HEK293 (cell line): ENCODE data around the gene ALDH7A1.

Source experiments
- CTCF ChIA-PET: fragments of 350-600 bp; formaldehyde crosslinking; extraction: SDS; loops from one replicate; lab custom pipeline; 2021; ENCODE audit warnings: antibody characterized with exemption; lab: Yijun Ruan, JAX
- POLR2A ChIA-PET: fragments of 300-600 bp; formaldehyde crosslinking; extraction: SDS; loops from one replicate; lab custom pipeline; 2020; ENCODE audit warnings: antibody characterized with exemption, inconsistent platforms; lab: Yijun Ruan, JAX
- H3K27ac ChIP-seq: fragments of 200-500 bp; sonication (Bioruptor generic); 2 replicates; pipeline ENCODE4 v1.5.1; 2014; ENCODE audit warnings: low read depth, low read length, control low read depth, inconsistent platforms; ENCODE audit errors: extremely low read depth
- H3K36me3 ChIP-seq, 2 experiments: fragments of 200-500 bp in 1 of 2; sonication (Bioruptor generic) in 1 of 2; 1 replicate in 1 of 2; 2 replicates in 1 of 2; pipeline ENCODE4 v1.5.1; 2014 to 2017; ENCODE audit warnings: inconsistent platforms in 2 of 2, low read length in 2 of 2; ENCODE audit not compliant: control insufficient read depth in 2 of 2, insufficient read depth in 1 of 2
- H3K4me1 ChIP-seq: fragments of 200-500 bp; sonication (Bioruptor generic); 2 replicates; pipeline ENCODE4 v1.5.1; 2014; ENCODE audit warnings: mild to moderate bottlenecking, low read length, inconsistent platforms; ENCODE audit not compliant: control insufficient read depth, insufficient read depth
- H3K4me3 ChIP-seq: 2 replicates; pipeline ENCODE4 v1.5.1; 2011; ENCODE audit warnings: low read depth, mild to moderate bottlenecking, control low read depth, low read length, moderate library complexity
- H3K9me3 ChIP-seq: fragments of 200-500 bp; sonication (Bioruptor generic); 2 replicates; pipeline ENCODE4 v1.5.1; 2014; ENCODE audit warnings: low read depth, low read length, inconsistent platforms; ENCODE audit not compliant: control insufficient read depth, insufficient read depth
- EGR2 ChIP-seq: fragments of 450-650 bp; formaldehyde crosslinking; IDR thresholded peaks from 2 replicates; pipeline ENCODE4 v1.5.1; 2016; ENCODE audit warnings: low read depth, missing biosample characterization, missing genetic modification characterization
- KLF9 ChIP-seq: fragments of 450-650 bp; formaldehyde crosslinking; IDR thresholded peaks from 2 replicates; pipeline ENCODE4 v1.5.1; 2016; ENCODE audit warnings: missing biosample characterization, missing genetic modification characterization, low read depth
- SCRT2 ChIP-seq: fragments of 450-650 bp; formaldehyde crosslinking; IDR thresholded peaks from 2 replicates; pipeline ENCODE4 v1.5.1; 2016; ENCODE audit warnings: missing biosample characterization, missing genetic modification characterization
- SETDB1 ChIP-seq: IDR thresholded peaks from one replicate; pipeline ENCODE4 v1.6.1; 2017; ENCODE audit warnings: mild to moderate bottlenecking, low read length, moderate library complexity, mixed read lengths; ENCODE audit not compliant: insufficient read length
- ZNF510 ChIP-seq: fragments of 450-650 bp; formaldehyde crosslinking; IDR thresholded peaks from 2 replicates; pipeline ENCODE4 v1.5.1; 2018; ENCODE audit warnings: mild to moderate bottlenecking, missing genetic modification characterization, missing biosample characterization; ENCODE audit not compliant: insufficient replicate concordance
- TF ChIP-seq, protein P1 (sequence below): fragments of 450-650 bp; formaldehyde crosslinking; IDR thresholded peaks from 2 replicates; pipeline ENCODE4 v1.5.1; 2016; ENCODE audit warnings: missing biosample characterization, missing genetic modification characterization
- TF ChIP-seq, protein P2 (sequence below): fragments of 450-650 bp; formaldehyde crosslinking; IDR thresholded peaks from 2 replicates; pipeline ENCODE4 v1.5.1; 2017; ENCODE audit warnings: missing biosample characterization, missing genetic modification characterization
- TF ChIP-seq, protein P3 (sequence below): fragments of 450-650 bp; formaldehyde crosslinking; IDR thresholded peaks from 2 replicates; pipeline ENCODE4 v1.5.1; 2017; ENCODE audit warnings: missing biosample characterization, mild to moderate bottlenecking, missing genetic modification characterization, moderate library complexity
- TF ChIP-seq, protein P4 (sequence below): fragments of 450-650 bp; formaldehyde crosslinking; conservative IDR thresholded peaks from 2 replicates; pipeline ENCODE4 v1.5.1; 2016; ENCODE audit warnings: low read depth, missing biosample characterization, missing genetic modification characterization

The ALDH7A1 gene

DNA sequence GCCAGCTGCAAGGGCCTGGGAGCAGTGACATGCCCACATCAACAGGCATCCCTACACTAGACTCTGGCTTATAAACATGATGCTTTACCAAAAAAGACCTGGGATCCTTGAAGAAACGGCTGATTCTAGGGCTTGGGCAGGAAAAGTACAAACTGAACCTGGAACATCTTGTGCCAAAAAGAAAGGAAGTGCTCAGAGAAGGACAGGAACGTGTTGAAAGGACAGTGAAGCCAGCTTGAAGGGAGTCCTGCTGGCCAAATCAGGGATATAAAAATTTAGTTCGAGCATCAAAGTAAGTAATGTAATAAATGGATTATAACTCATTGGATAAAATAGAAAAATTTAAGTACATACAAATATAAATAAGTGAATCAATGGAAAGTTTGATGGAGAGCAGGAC is 58.1 kb downstream of the ALDH7A1 start (continued):
- TF ChIP-seq, protein P1, sequence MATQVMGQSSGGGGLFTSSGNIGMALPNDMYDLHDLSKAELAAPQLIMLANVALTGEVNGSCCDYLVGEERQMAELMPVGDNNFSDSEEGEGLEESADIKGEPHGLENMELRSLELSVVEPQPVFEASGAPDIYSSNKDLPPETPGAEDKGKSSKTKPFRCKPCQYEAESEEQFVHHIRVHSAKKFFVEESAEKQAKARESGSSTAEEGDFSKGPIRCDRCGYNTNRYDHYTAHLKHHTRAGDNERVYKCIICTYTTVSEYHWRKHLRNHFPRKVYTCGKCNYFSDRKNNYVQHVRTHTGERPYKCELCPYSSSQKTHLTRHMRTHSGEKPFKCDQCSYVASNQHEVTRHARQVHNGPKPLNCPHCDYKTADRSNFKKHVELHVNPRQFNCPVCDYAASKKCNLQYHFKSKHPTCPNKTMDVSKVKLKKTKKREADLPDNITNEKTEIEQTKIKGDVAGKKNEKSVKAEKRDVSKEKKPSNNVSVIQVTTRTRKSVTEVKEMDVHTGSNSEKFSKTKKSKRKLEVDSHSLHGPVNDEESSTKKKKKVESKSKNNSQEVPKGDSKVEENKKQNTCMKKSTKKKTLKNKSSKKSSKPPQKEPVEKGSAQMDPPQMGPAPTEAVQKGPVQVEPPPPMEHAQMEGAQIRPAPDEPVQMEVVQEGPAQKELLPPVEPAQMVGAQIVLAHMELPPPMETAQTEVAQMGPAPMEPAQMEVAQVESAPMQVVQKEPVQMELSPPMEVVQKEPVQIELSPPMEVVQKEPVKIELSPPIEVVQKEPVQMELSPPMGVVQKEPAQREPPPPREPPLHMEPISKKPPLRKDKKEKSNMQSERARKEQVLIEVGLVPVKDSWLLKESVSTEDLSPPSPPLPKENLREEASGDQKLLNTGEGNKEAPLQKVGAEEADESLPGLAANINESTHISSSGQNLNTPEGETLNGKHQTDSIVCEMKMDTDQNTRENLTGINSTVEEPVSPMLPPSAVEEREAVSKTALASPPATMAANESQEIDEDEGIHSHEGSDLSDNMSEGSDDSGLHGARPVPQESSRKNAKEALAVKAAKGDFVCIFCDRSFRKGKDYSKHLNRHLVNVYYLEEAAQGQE (tag by site-specific recombination): no peak
- TF ChIP-seq, protein P2, sequence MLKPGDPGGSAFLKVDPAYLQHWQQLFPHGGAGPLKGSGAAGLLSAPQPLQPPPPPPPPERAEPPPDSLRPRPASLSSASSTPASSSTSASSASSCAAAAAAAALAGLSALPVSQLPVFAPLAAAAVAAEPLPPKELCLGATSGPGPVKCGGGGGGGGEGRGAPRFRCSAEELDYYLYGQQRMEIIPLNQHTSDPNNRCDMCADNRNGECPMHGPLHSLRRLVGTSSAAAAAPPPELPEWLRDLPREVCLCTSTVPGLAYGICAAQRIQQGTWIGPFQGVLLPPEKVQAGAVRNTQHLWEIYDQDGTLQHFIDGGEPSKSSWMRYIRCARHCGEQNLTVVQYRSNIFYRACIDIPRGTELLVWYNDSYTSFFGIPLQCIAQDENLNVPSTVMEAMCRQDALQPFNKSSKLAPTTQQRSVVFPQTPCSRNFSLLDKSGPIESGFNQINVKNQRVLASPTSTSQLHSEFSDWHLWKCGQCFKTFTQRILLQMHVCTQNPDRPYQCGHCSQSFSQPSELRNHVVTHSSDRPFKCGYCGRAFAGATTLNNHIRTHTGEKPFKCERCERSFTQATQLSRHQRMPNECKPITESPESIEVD (tag by site-specific recombination): no peak
- no peak for TF ChIP-seq SETDB1
- TF ChIP-seq, all 188 proteins: peak for 0

DNA sequence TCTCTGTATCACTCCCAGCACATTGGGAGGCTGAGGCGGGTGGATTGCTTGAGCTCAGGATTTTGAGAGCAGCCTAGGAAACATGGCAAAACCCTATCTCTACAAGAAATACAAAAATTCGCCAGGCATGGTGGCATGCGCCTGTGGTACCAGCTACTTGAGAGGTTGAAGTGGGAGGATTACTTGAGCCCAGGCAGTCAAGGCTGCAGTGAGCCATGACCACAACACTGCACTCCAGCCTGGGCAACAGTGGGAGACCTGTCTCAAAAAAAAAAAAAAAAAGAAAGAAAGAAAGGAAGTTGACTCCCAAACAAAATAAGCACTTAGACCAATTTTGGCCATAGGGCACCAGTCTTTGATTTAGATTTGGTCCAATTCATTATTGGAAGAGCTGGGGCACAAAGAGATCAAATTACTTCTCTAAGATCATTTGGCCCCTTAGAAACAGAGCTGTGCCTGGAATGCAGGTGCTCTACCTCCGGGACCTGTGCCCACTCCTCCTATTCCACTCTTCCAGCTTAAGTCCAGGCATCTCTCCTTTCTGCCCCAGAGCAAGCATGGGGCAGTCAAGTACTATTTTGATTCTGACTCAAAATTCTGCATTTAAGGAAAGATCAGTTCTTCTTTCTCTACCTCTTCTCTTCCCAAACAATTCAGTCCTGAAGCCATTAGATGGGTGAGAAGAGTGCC is 59.0 kb downstream of the ALDH7A1 start:
- H3K9me3 ChIP-seq: no peaks in the 10 kb centered on the region
- POLR2A ChIA-PET: interaction anchor here (0.8 kb wide), 2 partner anchors 44 to 245 kb away, joined by 3 to 4 read pairs; no protein-coding TSS in a partner anchor
- no peaks in the 10 kb centered on the region for H3K36me3 ChIP-seq
- CTCF ChIA-PET: interaction anchor here (0.7 to 5.6 kb wide), 6 partner anchors 24 to 197 kb away, joined by 3 to 32 read pairs (median 5); no protein-coding TSS in a partner anchor
- TF ChIP-seq, protein P3, sequence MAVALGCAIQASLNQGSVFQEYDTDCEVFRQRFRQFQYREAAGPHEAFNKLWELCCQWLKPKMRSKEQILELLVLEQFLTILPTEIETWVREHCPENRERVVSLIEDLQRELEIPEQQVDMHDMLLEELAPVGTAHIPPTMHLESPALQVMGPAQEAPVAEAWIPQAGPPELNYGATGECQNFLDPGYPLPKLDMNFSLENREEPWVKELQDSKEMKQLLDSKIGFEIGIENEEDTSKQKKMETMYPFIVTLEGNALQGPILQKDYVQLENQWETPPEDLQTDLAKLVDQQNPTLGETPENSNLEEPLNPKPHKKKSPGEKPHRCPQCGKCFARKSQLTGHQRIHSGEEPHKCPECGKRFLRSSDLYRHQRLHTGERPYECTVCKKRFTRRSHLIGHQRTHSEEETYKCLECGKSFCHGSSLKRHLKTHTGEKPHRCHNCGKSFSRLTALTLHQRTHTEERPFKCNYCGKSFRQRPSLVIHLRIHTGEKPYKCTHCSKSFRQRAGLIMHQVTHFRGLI (tag by site-specific recombination): no peak
- no peak for TF ChIP-seq EGR2 (tag by site-specific recombination)
- no peak for TF ChIP-seq ZNF510 (tag by site-specific recombination)
- TF ChIP-seq SETDB1: no peak
- TF ChIP-seq, all 188 proteins: peak for 0
- Histone ChIP-seq H3K27ac (no peak overlapping the region), H3K4me3 (no peak overlapping the region), H3K4me1 (0 out of 2 replicates have a peak, but pooled peaks cover 5% of the 10 kb centered on the region)

DNA sequence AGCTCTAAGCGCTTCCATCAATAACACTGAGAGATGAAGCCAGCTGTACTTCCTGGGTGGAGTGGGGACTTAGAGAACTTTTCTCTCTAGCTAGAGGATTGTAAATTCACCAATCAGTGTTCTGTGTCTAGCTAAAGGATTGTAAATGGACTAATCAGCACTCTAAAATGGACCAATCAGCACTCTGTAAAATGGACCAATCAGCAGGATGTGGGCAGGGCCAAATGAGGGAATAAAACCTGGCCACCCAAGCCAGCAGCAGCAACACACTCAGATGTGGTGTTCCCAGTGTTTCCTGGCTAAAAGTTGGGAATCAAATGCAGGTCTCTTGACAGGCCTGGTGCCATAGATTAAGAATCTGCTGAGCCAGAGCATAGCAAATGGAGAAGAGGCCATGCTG is 60.5 kb downstream of the ALDH7A1 start:
- H3K27ac ChIP-seq: no peak overlapping the region
- 0 out of 2 replicates have a peak, but pooled peaks cover 5% of the 10 kb centered on the region for H3K4me1 ChIP-seq
- H3K36me3 ChIP-seq: no peaks in the 10 kb centered on the region
- POLR2A ChIA-PET: no interaction called here
- H3K4me3 ChIP-seq: no peak overlapping the region
- TF ChIP-seq, protein P4, sequence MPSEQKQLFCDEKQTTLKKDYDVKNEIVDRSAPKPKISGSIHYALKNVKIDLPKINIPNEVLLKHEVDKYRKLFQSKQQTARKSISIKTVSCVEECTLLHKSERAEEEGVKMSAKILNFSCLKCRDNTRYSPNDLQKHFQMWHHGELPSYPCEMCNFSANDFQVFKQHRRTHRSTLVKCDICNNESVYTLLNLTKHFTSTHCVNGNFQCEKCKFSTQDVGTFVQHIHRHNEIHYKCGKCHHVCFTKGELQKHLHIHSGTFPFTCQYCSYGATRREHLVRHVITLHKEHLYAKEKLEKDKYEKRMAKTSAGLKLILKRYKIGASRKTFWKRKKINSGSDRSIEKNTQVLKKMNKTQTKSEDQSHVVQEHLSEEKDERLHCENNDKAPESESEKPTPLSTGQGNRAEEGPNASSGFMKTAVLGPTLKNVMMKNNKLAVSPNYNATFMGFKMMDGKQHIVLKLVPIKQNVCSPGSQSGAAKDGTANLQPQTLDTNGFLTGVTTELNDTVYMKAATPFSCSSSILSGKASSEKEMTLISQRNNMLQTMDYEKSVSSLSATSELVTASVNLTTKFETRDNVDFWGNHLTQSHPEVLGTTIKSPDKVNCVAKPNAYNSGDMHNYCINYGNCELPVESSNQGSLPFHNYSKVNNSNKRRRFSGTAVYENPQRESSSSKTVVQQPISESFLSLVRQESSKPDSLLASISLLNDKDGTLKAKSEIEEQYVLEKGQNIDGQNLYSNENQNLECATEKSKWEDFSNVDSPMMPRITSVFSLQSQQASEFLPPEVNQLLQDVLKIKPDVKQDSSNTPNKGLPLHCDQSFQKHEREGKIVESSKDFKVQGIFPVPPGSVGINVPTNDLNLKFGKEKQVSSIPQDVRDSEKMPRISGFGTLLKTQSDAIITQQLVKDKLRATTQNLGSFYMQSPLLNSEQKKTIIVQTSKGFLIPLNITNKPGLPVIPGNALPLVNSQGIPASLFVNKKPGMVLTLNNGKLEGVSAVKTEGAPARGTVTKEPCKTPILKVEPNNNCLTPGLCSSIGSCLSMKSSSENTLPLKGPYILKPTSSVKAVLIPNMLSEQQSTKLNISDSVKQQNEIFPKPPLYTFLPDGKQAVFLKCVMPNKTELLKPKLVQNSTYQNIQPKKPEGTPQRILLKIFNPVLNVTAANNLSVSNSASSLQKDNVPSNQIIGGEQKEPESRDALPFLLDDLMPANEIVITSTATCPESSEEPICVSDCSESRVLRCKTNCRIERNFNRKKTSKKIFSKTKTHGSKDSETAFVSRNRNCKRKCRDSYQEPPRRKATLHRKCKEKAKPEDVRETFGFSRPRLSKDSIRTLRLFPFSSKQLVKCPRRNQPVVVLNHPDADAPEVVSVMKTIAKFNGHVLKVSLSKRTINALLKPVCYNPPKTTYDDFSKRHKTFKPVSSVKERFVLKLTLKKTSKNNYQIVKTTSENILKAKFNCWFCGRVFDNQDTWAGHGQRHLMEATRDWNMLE (tag by site-specific recombination): no peak
- no peak for TF ChIP-seq KLF9 (tag by site-specific recombination)
- no peak for TF ChIP-seq SCRT2 (tag by site-specific recombination)
- no peaks in the 10 kb centered on the region for H3K9me3 ChIP-seq
- CTCF ChIA-PET: interaction anchor here (0.6 to 5.6 kb wide), 4 partner anchors 14 to 196 kb away, joined by 4 to 32 read pairs (median 6); no protein-coding TSS in a partner anchor
